Erythroblast (primary cell): ENCODE measurements around the gene C2orf76.

Experiments used
- GATA1 ChIP-seq: IDR thresholded peaks from 2 replicates; pipeline ENCODE4 v1.6.1; 2011; ENCODE audit warnings: low read depth, mild to moderate bottlenecking, control low read depth, low read length, moderate library complexity
- POLR2A ChIP-seq: IDR thresholded peaks from 2 replicates; pipeline ENCODE4 v1.6.1; 2011; ENCODE audit warnings: mild to moderate bottlenecking, low read length

DNA sequence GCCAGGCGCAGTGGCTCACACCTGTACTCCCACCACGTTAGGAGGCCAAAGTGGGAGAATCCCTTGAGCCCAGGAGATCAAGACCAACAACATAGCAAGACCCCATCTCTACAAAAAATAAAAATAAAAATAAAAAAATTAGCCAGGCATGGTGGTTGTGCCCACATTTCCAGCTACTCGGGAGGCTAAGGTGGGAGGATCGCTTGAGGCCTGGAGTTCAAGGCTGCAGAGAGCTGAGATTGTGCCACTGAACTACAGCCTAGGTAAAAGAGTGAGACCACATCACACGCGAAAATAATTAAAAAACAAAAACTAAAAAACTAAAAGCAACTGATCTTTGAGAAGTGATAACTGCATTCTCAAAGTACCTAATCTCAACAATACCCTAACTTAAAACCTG is 1.8 kb downstream of the C2orf76 start:
- TF ChIP-seq POLR2A (no peak), GATA1 (no peak)
